GM21529 (cell line): ENCODE measurements around the gene ATP5PO.
"Not testable (repeated sequence)": the region's sequence is repeated elsewhere in the genome, so short reads cannot be mapped to it uniquely, and the experiment has no call there.

Experiments used
- ATAC-seq: cut with Tn5 transposase; IDR thresholded peaks from one replicate; pipeline ENCODE4 v1.9.1; 2021; ENCODE audit not compliant: unreplicated experiment

Gene ATP5PO

DNA sequence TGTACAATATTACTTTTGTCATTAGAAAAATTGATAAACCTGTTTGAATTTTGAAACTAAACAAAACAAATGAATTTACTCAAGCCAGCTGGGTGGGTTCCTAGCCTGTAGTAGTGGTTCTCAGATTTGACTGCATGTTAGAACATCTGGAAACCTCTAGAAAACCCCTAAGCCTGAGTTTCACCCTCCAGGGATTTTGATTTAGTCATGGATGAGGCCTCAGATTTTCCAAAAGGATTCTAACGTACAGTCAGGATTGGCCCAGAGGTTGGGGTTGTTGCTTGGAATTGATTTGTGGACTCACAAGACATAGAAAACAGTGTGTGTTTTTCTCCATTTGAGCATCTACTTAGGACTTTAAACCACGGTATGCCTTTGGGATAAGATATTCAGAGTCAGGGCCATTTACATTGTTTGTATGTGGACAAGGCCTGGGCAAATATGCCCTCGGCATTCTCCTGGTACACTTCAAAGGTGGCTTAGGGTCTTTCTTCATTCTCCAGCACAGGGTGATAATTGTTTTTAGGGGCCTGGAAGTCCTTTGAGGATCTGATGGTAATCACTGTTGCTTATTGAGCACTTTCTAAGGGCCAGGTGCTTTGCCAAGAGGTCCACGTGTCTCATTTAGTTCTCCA, 42.6 kb downstream of the ATP5PO start:
- no peak for ATAC-seq

DNA sequence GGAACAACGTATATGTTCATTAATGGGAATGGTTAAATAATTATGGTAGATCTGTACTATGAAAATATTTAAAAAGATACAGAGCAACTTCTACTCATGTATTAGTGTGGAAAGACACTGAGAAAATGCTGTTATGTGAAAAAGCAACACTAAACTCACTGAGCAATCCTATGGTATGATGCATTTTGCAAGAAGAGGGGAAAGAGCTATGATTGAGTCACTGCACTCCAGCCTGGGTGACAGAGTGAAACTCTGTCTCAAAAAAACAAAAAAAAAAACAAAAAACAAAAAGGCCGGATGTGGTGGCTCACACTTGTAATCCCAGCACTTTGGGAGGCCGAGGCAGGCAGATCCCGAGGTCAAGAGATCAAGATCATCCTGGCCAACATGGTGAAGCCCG, 44.4 kb downstream of the ATP5PO start:
- no peak for ATAC-seq

DNA sequence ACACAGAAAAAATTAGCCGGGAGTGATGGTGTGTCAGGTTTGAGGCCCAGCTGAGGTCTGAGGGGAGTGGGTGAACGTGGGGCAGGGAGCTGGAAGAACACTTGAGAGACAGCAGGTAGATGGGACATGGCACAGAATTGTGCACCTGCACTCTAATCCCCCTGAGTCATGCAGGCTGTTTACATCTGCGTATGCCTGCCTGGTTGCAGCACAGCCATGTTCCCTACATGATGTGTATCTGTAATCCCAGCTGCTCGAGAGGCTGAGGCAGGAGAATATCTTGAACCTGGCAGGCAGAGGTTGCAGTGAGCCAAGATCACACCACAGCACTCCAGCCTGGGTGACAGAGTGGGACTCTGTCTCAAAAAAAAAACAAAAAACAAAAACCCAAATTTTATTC, 44.8 kb downstream of the ATP5PO start:
- no peak for ATAC-seq

DNA sequence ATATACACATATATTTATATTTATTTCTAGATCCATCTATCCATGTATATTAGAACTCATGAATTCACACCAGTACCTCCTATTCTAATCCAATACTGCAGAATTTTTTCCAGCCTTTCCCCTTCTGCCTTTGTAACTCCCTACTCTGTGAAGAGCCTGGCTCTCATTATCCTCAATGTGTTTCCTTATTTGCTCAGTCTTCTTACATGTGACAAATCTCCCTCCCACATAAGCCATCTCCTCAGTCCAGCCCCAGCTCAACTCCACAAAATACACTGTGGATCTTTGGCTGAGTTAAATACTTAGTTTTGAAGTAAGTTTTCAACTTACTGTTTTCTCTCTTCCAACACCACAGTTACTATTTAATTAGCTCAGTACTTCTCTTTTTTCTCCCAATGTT, 45.7 kb downstream of the ATP5PO start:
- no peak for ATAC-seq

DNA sequence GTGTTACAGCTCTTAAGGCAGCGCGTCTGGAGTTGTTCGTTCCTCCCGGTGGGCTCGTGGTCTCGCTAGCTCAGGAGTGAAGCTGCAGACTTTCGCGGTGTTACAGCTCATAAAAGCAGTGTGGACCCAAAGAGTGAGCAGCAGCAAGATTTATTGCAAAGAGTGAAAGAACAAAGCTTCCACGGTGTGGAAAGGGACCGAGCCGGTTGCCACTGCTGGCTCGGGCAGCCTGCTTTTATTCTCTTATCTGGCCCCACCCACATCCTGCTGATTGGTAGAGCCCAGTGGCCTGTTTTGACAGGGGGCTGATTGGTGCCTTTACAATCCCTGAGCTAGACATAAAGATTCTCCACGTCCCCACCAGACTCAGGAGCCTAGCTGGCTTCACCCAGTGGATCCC, 47.7 kb downstream of the ATP5PO start:
- not testable (repeated sequence) for ATAC-seq

DNA sequence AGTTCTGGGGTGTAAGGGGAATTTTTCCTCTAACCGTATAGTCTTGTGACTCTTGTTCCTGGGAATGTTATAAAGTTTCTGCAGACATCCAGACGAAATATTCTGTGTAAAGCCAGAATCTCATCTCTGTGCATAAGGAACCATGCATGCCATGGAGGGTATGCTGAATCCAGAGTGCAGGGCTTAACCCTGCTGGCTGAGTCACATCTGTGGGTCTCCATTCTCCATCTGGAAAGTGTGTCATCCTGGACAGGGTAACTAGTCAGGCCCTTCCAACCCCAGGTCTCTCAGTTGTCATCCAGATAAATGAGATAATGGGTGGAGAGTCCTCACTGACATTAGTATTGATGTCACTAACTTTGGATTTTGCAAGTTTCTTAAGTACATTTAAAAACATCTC, 48.8 kb downstream of the ATP5PO start:
- no peak for ATAC-seq

DNA sequence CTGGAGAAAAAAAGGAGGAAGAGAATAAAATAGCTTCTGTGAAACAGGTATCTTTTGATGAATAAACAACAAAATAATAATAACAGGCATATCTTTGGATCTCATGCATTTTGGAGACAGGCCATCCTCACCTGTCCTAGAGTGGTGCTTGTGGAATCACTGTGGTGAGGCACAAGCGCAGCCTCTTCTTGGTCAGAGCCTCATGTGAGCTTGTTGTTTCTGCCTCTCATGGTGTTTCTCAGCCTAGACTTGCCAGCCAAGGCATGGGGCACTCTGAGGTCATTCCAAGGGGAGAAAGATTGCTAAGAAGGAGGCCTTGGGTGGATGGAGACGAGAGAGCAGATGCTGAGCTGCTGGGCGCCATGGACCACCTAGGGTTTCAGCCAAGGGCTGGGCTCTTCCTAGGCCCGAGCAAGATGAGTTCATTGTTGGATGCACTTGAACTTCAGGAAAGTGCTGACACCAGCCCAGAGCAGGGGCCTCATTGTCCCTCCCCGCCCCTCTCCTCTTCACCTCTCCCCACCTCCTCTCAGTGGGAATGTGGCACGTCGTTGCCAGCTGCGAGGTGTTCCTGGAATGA, 49.5 kb downstream of the ATP5PO start:
- ATAC-seq: no peak

DNA sequence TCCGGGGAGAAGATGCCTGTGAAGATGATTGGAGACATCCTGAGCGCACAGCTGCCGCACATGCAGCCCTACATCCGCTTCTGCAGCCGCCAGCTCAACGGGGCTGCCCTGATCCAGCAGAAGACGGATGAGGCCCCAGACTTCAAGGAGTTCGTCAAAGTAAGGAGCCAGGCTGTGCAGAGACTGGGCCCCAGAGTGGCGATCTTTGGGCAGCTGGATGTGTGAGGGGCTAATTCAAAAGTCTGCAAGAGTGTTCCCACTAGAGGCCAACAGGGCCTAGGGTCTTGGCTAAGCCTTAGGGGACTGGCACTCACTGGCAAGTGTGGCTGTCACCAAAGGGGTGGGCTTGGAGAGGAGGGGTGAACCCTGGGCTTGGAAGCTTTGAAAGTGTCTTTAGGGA, 50.4 kb downstream of the ATP5PO start:
- no peak for ATAC-seq

DNA sequence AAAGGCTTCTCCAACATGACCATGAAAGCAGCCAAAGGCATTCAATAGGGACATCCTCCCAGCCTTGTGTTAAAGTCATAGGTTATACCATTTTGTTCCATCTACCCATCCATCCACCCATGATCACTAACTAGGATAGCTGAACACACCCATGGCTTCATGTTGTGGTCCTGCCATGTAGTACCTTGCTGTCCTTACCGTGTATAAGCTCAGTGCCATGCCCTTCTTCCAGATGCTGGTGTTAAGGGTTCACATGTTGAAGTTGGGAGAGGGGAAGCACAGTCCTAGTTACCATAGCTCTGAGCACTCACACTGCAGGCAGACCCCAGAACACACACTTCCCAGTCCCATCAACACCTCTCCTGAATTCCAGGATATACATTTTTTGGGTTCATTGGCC, 51.5 kb downstream of the ATP5PO start:
- no peak for ATAC-seq

DNA sequence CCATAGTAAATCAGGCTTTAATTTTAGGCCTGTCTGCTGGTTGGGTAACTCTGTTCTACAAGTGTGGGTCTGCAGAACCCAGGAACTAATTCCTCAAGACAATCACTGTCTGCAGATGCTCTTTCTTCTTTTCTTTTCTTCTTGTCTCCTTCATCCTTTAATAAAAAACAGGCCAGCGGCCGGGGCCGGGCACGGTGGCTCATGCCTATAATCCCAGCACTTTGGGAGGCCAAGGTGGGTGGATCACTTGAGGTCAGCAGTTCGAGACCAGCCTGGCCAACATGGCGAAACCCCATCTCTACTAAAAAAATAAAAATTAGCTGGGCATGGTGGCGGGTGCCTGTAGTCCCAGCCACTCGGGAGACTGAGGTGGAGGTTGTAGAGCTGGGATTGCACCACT, 52.4 kb downstream of the ATP5PO start:
- not testable (repeated sequence) for ATAC-seq

DNA sequence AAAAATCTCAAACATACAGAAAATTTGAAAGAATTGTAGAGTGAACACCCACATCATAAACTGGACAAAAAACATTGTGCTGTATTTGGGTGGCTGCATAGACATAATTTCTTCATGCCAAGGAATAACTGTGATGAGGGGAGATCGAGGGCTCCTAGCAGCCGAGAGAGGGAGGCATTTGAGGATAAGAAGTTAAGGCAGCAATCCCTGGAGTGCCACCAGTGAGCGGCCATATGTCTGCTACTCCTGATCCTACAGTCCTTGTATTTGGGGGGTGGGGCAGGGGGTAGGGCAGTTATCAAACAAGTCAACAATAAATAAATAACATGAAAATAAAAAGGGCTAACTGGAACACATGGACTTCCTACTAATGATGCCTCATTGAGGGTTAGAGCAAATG, 54.5 kb downstream of the ATP5PO start:
- no peak for ATAC-seq

DNA sequence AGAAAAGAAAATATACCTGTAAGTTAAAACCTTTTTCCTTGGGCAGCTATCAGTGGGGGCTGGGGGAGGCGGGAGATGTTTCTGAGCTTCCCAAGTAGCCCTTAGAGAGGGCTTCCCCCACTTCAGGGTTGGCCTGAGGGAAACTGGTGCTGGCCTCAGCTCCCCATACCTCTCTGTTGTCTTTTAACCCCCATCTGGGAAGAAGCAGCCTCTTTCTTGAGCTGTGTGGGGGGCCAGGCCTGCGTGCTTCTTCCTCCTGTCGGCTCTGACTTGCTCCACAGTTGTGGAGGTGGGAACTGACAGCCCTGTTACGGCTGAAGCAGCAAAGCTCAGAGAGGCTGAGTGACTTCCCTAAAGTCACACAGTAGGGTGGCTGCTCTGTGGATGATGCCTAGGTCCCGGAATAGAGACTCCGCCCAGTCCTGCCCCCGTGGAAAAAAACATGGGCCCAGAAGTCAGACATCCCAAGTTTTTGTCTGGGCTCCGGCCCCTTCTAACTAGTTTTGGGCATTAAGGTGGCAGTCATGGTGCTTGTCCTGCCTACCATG, 55.2 kb downstream of the ATP5PO start:
- no peak for ATAC-seq

DNA sequence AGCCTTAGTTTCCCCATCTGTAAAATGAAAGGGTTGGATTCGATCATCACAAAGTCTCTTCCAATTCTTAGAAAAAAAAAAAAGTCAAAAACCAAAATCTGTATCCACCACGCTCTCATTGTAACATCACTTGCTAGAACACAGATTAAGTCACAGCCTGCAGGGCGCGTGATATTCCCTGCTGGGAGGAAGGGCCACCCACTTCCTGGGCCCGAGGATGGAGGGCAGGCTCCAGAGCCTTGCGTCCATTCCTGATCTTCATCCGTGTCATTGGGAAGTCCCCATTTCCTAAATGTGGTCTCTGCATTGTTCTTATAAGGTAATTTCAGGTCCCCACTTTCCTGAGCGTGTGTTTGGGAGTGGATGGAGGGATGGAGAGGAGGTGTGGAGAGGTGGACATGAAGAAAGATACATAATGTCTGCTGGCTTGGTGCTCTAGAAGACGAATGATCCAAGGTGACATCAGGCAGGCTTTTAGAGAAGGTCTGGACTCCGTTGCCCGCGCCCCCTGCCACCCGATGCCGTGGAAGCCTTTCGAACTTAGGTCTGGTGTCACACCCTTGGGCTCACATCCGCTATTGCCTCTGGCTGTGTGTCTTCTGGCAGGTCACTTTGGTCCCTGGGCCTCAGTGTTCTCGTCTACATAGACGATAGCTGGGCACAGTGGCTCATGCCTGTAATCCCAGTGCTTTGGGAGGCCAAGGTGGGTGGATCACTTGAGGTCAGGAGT, 56.1 kb downstream of the ATP5PO start:
- no peak for ATAC-seq

DNA sequence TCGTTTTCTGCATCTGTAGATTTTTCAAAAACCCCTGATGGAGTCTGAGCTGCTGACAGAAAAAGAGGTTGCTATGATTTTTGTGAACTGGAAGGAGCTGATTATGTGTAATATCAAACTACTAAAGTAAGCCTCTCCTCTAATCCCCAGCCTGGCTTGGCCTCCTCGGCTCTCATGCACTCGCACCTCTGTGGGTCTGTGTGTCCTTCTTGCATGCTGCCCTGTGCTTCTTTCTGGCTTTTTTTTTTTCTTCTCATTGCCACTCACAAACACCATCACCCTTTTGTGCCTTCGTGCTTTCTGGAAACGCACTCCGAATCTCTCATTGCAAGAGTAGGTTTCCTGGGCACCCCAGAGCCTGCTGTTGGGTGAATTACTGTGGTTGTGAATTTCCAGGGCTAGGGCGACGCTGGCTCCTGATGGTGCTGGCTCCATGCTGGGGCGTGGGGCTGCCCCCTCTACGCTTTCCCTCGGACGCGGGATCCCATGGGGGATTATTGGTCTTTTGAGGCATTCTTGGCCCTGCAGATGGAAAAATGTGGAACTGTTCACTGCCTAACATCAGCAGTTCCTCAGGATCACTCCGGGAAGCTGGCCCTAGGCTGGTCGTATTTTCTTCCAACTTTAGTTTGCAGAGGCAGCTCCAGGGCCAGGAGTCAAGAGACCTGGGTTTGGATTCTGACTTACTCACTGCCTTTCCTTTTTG, 56.8 kb downstream of the ATP5PO start:
- ATAC-seq: no peak

DNA sequence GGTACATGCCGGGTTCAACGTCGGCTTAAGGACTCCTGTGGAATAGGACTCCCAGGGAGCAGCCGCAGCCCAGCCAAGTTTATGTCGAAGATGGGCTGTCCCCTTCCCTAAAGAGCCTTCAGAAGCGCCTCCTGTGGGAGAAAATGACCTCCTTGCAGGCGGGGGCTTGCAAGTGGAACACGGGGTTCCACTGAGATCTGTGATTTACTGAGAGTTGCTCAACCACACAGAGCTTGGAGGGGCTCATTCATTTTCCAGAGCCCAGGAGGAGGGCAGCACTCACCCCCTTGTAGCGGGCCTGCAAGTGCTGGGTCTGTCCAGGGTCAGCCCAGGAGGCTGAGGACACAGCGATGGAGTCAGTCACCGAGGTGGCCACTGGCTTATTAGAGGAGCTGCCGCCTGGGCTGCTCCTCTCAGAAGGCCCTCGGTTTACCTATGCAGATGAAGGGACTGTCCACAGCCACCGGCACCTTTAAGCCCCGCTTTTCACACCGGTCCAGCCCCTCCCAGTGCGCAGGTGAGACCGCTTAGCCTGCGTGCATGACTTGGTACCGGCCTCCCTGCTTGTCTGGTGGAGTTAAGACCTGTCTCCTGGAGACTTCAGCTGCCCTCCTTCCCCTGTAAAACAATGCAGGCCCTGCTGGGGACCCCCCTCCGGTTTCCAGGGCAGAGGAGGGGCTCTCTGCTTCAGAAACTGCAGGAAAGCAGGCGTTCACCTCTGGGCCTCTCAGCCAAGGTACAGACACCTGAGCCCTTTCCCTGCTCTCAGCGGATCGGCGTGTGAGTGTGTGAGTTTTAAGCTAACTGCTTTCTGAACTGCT, 57.5 kb downstream of the ATP5PO start:
- ATAC-seq: no peak

DNA sequence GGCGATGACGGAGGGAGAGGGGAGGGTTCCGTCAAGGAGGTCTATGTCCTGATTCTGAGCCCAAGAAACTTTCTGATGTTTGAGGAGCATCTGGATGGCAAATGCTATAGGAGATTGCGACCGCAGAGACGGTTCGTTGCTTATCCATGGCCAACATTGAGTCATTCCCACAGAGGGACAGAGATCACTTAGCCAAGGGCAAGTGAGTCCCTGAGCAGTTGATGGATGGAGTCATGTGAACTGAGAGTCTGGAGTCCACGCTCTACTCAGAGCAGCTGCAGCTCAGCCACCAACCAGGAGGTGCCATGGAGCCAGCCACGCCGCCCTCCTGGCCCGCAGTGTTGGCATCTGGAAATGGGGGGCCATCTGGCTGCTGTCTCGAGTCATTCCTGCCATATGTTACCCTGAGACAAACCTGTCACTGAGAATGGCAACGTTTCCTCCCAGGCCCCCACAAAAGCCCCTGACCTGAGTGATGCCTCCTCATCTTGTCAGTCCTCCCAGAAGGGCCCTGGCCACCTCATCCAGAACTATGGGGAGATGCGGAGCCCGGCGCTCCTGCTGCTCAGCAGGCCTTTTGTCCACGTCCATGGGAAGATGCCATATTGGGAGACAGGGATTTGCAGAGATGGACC, 58.6 kb downstream of the ATP5PO start:
- ATAC-seq: no peak

DNA sequence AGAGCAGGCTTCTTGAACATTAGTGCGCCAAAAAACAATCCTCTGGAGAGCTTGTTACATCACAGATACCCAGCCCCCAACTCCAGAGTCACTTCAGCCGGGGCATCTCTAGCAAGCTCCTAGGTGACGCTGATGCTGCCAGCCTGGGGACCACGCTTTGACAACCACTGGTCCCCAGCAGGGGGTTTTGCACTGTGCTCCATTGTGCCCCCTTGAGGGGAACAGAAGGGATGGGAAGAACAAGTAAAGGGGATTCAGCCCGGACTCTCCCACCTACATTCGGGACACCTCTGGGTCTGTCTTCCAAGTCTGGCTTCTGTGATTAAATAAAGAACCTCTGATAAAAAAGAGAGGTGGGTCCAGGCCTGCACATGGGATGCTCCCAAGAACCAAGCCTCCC, 60.4 kb downstream of the ATP5PO start:
- ATAC-seq: no peak

DNA sequence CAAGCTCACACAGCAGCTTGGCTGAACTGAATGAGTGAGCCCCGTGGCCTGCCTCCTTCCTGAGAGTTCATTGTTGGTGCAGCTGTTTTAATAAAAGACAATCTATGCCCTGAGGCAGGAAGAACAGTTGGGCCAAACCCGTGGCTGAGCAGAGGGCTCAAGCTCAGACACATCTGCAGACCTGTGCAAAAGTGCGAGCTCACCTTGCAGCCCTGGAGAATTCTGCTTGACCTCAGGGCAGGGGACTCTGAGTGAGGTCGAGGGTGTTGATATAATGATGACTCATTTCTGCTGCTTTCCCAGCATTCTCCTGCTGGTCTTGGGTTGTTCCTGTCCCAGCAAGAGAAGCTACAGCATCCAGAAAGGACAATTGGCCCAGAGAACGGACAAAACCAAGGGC, 61.0 kb downstream of the ATP5PO start:
- no peak for ATAC-seq
